ENCODE measurements around the gene CCDC33. TPM values are rescaled to one million over a fixed set of nuclear protein-coding genes. Genes with fewer than 3 reads are reported as not detected.

CCDC33 gene
- total and polyA plus RNA-seq, 2 donors (not counting 1 experiment from before 2014, with no cell fraction given): not detected

DNA sequence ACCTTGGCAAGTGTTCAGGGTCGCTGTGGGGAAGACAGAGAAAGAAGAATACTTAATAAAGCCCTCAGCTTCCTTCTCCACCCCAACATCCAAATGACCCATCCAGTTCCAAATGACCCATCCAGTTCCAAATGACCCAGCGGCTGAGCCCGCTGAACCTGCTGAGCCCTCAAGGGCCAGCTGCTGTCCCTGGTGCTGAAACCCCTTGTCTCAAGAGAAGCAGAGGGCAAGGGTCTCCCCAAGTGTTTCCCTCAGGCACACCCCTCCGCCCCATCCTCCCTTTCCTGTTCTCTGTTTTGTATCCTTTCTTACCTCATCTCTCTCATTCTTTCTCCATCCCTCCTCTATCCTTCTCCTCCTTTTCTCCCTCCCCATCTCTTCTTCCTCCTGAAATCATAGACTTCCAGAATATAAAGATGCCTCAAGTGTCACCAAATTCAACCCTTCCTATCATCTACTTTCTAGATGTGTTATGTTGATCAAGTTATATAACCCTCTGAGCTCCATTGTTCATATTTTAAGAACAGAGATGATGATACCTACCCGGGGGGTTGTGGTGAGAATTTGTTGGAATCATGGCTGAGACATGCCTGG, 29.0 kb downstream of the CCDC33 start:
- 42% methylated on average over 3 of the region's 5 CpGs for WGBS (ENCODE audit: insufficient coverage)
- no peaks in the 10 kb centered on the region for H3K4me1 ChIP-seq (ENCODE audit: control insufficient read depth in 2 of 2, insufficient read depth in 2 of 2, low read length in 2 of 2)
- Mint-ChIP-seq H3K9me3 (ENCODE audit: insufficient read depth) (no peaks in the 10 kb centered on the region), H3K27ac (no peak overlapping the region), H3K27me3 (peaks cover 56% of the 10 kb centered on the region), H3K4me1 (no peaks in the 10 kb centered on the region), H3K4me3 (no peak overlapping the region)
- H3K79me2 ChIP-seq (ENCODE audit: control insufficient read depth, insufficient read depth, low read length): no peaks in the 10 kb centered on the region
- no peak overlapping the region for H3K9ac ChIP-seq (ENCODE audit: low read length)
- CTCF ChIA-PET: interaction anchor here (0.8 kb wide), 1 partner anchor 10 kb away, joined by 3 read pairs; no protein-coding TSS in a partner anchor
- DNase-seq: no peak
- peaks cover 0 to 2% (median 0%) of the 10 kb centered on the region in 3 donors for H3K9me3 ChIP-seq (ENCODE audit: control extremely low read depth in 1 of 3, control insufficient read depth in 2 of 3, insufficient read depth in 1 of 3, low read length in 2 of 3)
- no peak overlapping the region for H3K4me2 ChIP-seq (replicated peaks; ENCODE audit: low read depth, low read length, poor library complexity, severe bottlenecking)
- peaks cover 0 to 6% (median 0%) of the 10 kb centered on the region in 4 experiments for H3K27me3 ChIP-seq (replicated peaks in 1 of 4; ENCODE audit: control extremely low read depth in 1 of 4, control insufficient read depth in 3 of 4, insufficient read depth in 4 of 4, low read length in 3 of 4)
- H4K20me1 ChIP-seq (ENCODE audit: control insufficient read depth, insufficient read depth, low read length, poor library complexity, severe bottlenecking): no peaks in the 10 kb centered on the region
- no peak overlapping the region for H3K27ac ChIP-seq (ENCODE audit: low read length in 2 of 2)
- H2AFZ ChIP-seq (ENCODE audit: insufficient read depth, low read depth, low read length, poor library complexity, severe bottlenecking): no peak overlapping the region
- POLR2A ChIA-PET: no interaction called here
- ATAC-seq (ENCODE audit: low read depth): no peak
- intact Hi-C loops (cut with micrococcal nuclease): no loop called here
- H3K36me3 ChIP-seq (replicated peaks in 1 of 2; ENCODE audit: control extremely low read depth in 1 of 2, control insufficient read depth in 1 of 2, extremely low read depth in 1 of 2, insufficient read depth in 2 of 2, low read length in 1 of 2): no peaks in the 10 kb centered on the region
- TF ChIP-seq, protein P1, sequence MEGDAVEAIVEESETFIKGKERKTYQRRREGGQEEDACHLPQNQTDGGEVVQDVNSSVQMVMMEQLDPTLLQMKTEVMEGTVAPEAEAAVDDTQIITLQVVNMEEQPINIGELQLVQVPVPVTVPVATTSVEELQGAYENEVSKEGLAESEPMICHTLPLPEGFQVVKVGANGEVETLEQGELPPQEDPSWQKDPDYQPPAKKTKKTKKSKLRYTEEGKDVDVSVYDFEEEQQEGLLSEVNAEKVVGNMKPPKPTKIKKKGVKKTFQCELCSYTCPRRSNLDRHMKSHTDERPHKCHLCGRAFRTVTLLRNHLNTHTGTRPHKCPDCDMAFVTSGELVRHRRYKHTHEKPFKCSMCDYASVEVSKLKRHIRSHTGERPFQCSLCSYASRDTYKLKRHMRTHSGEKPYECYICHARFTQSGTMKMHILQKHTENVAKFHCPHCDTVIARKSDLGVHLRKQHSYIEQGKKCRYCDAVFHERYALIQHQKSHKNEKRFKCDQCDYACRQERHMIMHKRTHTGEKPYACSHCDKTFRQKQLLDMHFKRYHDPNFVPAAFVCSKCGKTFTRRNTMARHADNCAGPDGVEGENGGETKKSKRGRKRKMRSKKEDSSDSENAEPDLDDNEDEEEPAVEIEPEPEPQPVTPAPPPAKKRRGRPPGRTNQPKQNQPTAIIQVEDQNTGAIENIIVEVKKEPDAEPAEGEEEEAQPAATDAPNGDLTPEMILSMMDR (IDR thresholded peaks at IDR 0.05): no peak
- TF ChIP-seq EZH2 (IDR thresholded peaks at IDR 0.05; ENCODE audit: borderline replicate concordance, insufficient read depth, low read depth, low read length, poor library complexity, severe bottlenecking): no peak
- H3K4me3 ChIP-seq (ENCODE audit: control extremely low read depth in 1 of 5, extremely low read depth in 1 of 5, insufficient read depth in 1 of 5, low read depth in 2 of 5, low read length in 4 of 5): no peak overlapping the region

DNA sequence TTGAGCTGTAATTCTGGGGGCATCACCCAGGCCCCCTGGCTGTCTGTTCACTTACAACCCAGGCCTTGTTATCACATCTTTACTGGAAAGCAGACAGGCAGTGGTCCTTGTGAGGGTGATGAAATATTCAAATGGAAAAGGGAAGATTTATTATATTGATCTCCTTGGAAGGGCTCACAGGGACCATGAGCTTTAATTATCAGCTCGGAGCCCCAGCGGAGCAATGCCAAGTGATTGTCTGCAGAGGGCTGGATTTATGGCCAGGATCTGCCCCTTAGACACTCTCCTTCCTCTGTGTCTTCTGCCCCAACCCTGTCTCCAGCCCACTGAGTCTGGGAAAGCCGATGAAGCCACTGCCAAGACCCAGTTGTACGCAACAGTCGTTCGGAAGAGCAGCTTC, 31.9 kb downstream of the CCDC33 start:
- Mint-ChIP-seq H3K4me3 (no peak overlapping the region), H3K27ac (no peak overlapping the region), H3K4me1 (no peaks in the 10 kb centered on the region), H3K27me3 (peaks cover 62% of the 10 kb centered on the region), H3K9me3 (ENCODE audit: insufficient read depth) (no peaks in the 10 kb centered on the region)
- H3K4me1 ChIP-seq (ENCODE audit: control insufficient read depth in 2 of 2, insufficient read depth in 2 of 2, low read length in 2 of 2): no peaks in the 10 kb centered on the region
- TF ChIP-seq, protein P1 (IDR thresholded peaks at IDR 0.05): no peak
- no peak for TF ChIP-seq EZH2 (IDR thresholded peaks at IDR 0.05; ENCODE audit: borderline replicate concordance, insufficient read depth, low read depth, low read length, poor library complexity, severe bottlenecking)
- 83% methylated on average over 6 of the region's 6 CpGs for WGBS (ENCODE audit: insufficient coverage)
- H2AFZ ChIP-seq (ENCODE audit: insufficient read depth, low read depth, low read length, poor library complexity, severe bottlenecking): no peak overlapping the region
- no peak overlapping the region for H3K27ac ChIP-seq (ENCODE audit: low read length in 2 of 2)
- no peaks in the 10 kb centered on the region for H3K79me2 ChIP-seq (ENCODE audit: control insufficient read depth, insufficient read depth, low read length)
- no peak overlapping the region for H3K9ac ChIP-seq (ENCODE audit: low read length)
- no peak overlapping the region for H3K4me3 ChIP-seq (ENCODE audit: control extremely low read depth in 1 of 5, extremely low read depth in 1 of 5, insufficient read depth in 1 of 5, low read depth in 2 of 5, low read length in 4 of 5)
- ChIA-PET POLR2A (no interaction called here), CTCF (no interaction called here)
- no peak for ATAC-seq (ENCODE audit: low read depth)
- DNase-seq: no peak
- H3K9me3 ChIP-seq (ENCODE audit: control extremely low read depth in 1 of 3, control insufficient read depth in 2 of 3, insufficient read depth in 1 of 3, low read length in 2 of 3): peaks cover 0 to 2% (median 0%) of the 10 kb centered on the region in 3 donors
- H3K4me2 ChIP-seq (replicated peaks; ENCODE audit: low read depth, low read length, poor library complexity, severe bottlenecking): no peak overlapping the region
- H4K20me1 ChIP-seq (ENCODE audit: control insufficient read depth, insufficient read depth, low read length, poor library complexity, severe bottlenecking): no peaks in the 10 kb centered on the region
- no peaks in the 10 kb centered on the region for H3K36me3 ChIP-seq (replicated peaks in 1 of 2; ENCODE audit: control extremely low read depth in 1 of 2, control insufficient read depth in 1 of 2, extremely low read depth in 1 of 2, insufficient read depth in 2 of 2, low read length in 1 of 2)
- H3K27me3 ChIP-seq (replicated peaks in 1 of 4; ENCODE audit: control extremely low read depth in 1 of 4, control insufficient read depth in 3 of 4, insufficient read depth in 4 of 4, low read length in 3 of 4): peaks cover 0 to 14% (median 0%) of the 10 kb centered on the region in 4 experiments
- intact Hi-C loops (cut with micrococcal nuclease): no loop called here
